HepG2 (cell line): Measurements from ENCODE around the gene B4GALT1. TPM values are rescaled to one million over a fixed set of nuclear protein-coding genes. Genes with fewer than 3 reads are reported as not detected.

Experiments used
- ATAC-seq: fragments of 200-7000 bp; cut with Tn5 transposase; 3 replicates; pipeline ENCODE4 v1.9.1; 2020; ENCODE audit warnings: mild to moderate bottlenecking, moderate library complexity
- BruUV-seq: library from RNA; stranded (reverse); fragments of 400-500 nt; replicated peaks from 2 replicates; lab custom pipeline; 2021; lab: Mats Ljungman, UMichigan
- CTCF ChIA-PET: fragments of 300-600 bp; formaldehyde crosslinking; extraction: SDS; loops from one replicate; lab custom pipeline; 2021; ENCODE audit warnings: low total read pairs, inconsistent platforms, low intra/inter-chr PET ratio; lab: Yijun Ruan, JAX
- POLR2A ChIA-PET: fragments of 350-600 bp; sonication (Branson Sonifier 250); formaldehyde crosslinking; loops from one replicate; lab custom pipeline; 2020; ENCODE audit warnings: antibody characterized with exemption, inconsistent platforms; lab: Yijun Ruan, JAX
- DNase-seq: peaks from one replicate; pipeline ENCODE4 v3.0.0-alpha.2; 2015; ENCODE audit warnings: low spot score
- FAIRE-seq: peaks from 3 replicates; lab custom pipeline; 2011; peaks lifted over from hg19 to GRCh38; lab: Jason Lieb, UNC
- H2AFZ ChIP-seq: one replicate; pipeline ENCODE4 v1.6.1; 2011; ENCODE audit warnings: low read length, inconsistent platforms
- H3K27ac ChIP-seq: fragments of 300-600 bp; 3 replicates; pipeline ENCODE4 v1.8.0; 2011; ENCODE audit warnings: mixed run types, mild to moderate bottlenecking, mixed read lengths, low read length, inconsistent platforms; ENCODE audit not compliant: insufficient read depth; ENCODE audit errors: extremely low read length
- H3K27me3 ChIP-seq, 2 experiments: fragments of 200-600 bp in 1 of 2; 2 replicates in 1 of 2; 3 replicates in 1 of 2; pipeline versions ENCODE4 v1.6.0 to v1.8.0; 2011; ENCODE audit warnings: low read length in 2 of 2, mild to moderate bottlenecking in 2 of 2, moderate library complexity in 2 of 2, inconsistent platforms in 1 of 2; ENCODE audit not compliant: insufficient read depth in 2 of 2, control insufficient read depth in 1 of 2
- H3K36me3 ChIP-seq, 2 experiments: fragments of 200-600 bp in 1 of 2; replicated peaks in 1 of 2; 2 replicates in 1 of 2; 3 replicates in 1 of 2; pipeline versions ENCODE4 v1.5.1 to v1.8.0; 2011; ENCODE audit warnings: low read length in 2 of 2, inconsistent platforms in 1 of 2; ENCODE audit not compliant: insufficient read depth in 2 of 2, control insufficient read depth in 1 of 2
- H3K4me1 ChIP-seq: 2 replicates; pipeline ENCODE4 v1.5.1; 2012; ENCODE audit warnings: low read length, inconsistent platforms; ENCODE audit not compliant: insufficient read depth
- H3K4me2 ChIP-seq: 2 replicates; pipeline ENCODE4 v1.6.0; 2011; ENCODE audit warnings: low read depth, low read length, inconsistent platforms
- H3K4me3 ChIP-seq, 3 experiments: fragments of 200-600 bp in 1 of 3; sonication (generic), shearing (Covaris generic) in 1 of 3; replicated peaks in 1 of 3; 2 replicates each; pipeline ENCODE4 v1.5.1; 2011 to 2016; ENCODE audit warnings: low read length in 3 of 3, inconsistent platforms in 2 of 3, low read depth in 2 of 3, mild to moderate bottlenecking in 2 of 3, control low read depth in 1 of 3, mixed read lengths in 1 of 3; ENCODE audit not compliant: insufficient read depth in 1 of 3
- H3K79me2 ChIP-seq: one replicate; pipeline ENCODE4 v1.6.1; 2011; ENCODE audit warnings: low read length, inconsistent platforms; ENCODE audit not compliant: insufficient read depth
- H3K9ac ChIP-seq: 2 replicates; pipeline ENCODE4 v1.6.0; 2011; ENCODE audit warnings: mild to moderate bottlenecking, low read depth, low read length, inconsistent platforms; ENCODE audit not compliant: insufficient read depth
- H3K9me3 ChIP-seq: 2 replicates; pipeline ENCODE4 v1.5.1; 2012; ENCODE audit warnings: mild to moderate bottlenecking, low read length
- H4K20me1 ChIP-seq: 2 replicates; pipeline ENCODE4 v1.6.0; 2011; ENCODE audit warnings: inconsistent platforms, mild to moderate bottlenecking, low read length, moderate library complexity; ENCODE audit not compliant: insufficient read depth
- CBX1 ChIP-seq: IDR thresholded peaks from one replicate; pipeline ENCODE4 v1.6.1; 2016; ENCODE audit warnings: antibody characterized with exemption, low read depth
- CEBPB ChIP-seq: IDR thresholded peaks from 2 replicates; pipeline ENCODE4 v1.6.1; 2011; ENCODE audit warnings: low read depth, low read length, improper control_type of control experiment, borderline replicate concordance
- CREB1 ChIP-seq, 2 experiments: fragments of 450-650 bp in 1 of 2; IDR thresholded peaks; 2 replicates each; pipeline ENCODE4 v1.6.1; 2016 to 2017; ENCODE audit warnings: control low read depth in 1 of 2, mild to moderate bottlenecking in 1 of 2, missing compliant biosample characterization in 1 of 2, missing genetic modification characterization in 1 of 2
- HNF4G ChIP-seq, 2 experiments: sonication (generic) in 1 of 2; formaldehyde crosslinking in 1 of 2; IDR thresholded peaks; 2 replicates each; pipeline versions ENCODE4 v1.4.0 to v1.6.1; 2011 to 2020; ENCODE audit warnings: borderline replicate concordance in 2 of 2, low read depth in 2 of 2, mild to moderate bottlenecking in 2 of 2, low read length in 1 of 2, missing genetic modification reagents in 1 of 2, moderate library complexity in 1 of 2
- IRF2 ChIP-seq: IDR thresholded peaks from 2 replicates; pipeline ENCODE4 v1.6.1; 2018; ENCODE audit warnings: missing genetic modification reagents, missing compliant biosample characterization
- KAT8 ChIP-seq: IDR thresholded peaks from 2 replicates; pipeline ENCODE4 v1.6.1; 2016; ENCODE audit warnings: missing genetic modification reagents, missing compliant biosample characterization
- KLF16 ChIP-seq, 2 experiments: sonication (generic) in 1 of 2; formaldehyde crosslinking in 1 of 2; IDR thresholded peaks; 2 replicates each; pipeline versions ENCODE4 v1.6.1 to v1.8.0; 2016 to 2023; ENCODE audit warnings: missing genetic modification reagents in 2 of 2, missing compliant biosample characterization in 1 of 2
- KMT2A ChIP-seq: sonication (generic); formaldehyde crosslinking; IDR thresholded peaks from 2 replicates; pipeline ENCODE4 v1.4.0; 2020; ENCODE audit warnings: missing genetic modification reagents
- NONO ChIP-seq, 2 experiments: fragments of 450-650 bp in 1 of 2; sonication (generic) in 1 of 2; formaldehyde crosslinking in 1 of 2; IDR thresholded peaks in 1 of 2; conservative IDR thresholded peaks in 1 of 2; 2 replicates each; pipeline versions ENCODE4 v1.6.1 to v1.8.0; 2017 to 2022; ENCODE audit warnings: mild to moderate bottlenecking in 1 of 2, missing genetic modification reagents in 1 of 2, moderate library complexity in 1 of 2
- PCBP2 ChIP-seq: fragments of 200-400 bp; formaldehyde crosslinking; optimal IDR thresholded peaks from 2 replicates; pipeline ENCODE3; 2018; ENCODE audit warnings: low read length, low read depth; ENCODE audit not compliant: poor library complexity, severe bottlenecking
- RBM22 ChIP-seq: fragments of 200-400 bp; formaldehyde crosslinking; optimal IDR thresholded peaks from 2 replicates; pipeline ENCODE3; 2017; ENCODE audit warnings: mild to moderate bottlenecking, low read length, moderate library complexity
- RNF219 ChIP-seq: sonication (generic); formaldehyde crosslinking; IDR thresholded peaks from 2 replicates; pipeline ENCODE4 v1.5.0; 2020; ENCODE audit warnings: mild to moderate bottlenecking, missing genetic modification reagents
- ZNF343 ChIP-seq: sonication (generic); formaldehyde crosslinking; IDR thresholded peaks from 2 replicates; pipeline ENCODE4 v1.4.0; 2020; ENCODE audit warnings: mild to moderate bottlenecking, missing genetic modification reagents
- ZNF501 ChIP-seq: sonication (generic); formaldehyde crosslinking; IDR thresholded peaks from 2 replicates; pipeline ENCODE4 v1.5.1; 2020; ENCODE audit warnings: mild to moderate bottlenecking, moderate library complexity, missing genetic modification reagents
- ZNF720 ChIP-seq: sonication (generic); formaldehyde crosslinking; IDR thresholded peaks from 2 replicates; pipeline ENCODE4 v1.4.0; 2020; ENCODE audit warnings: missing genetic modification reagents
- ZNF746 ChIP-seq: sonication (generic); formaldehyde crosslinking; IDR thresholded peaks from 2 replicates; pipeline ENCODE4 v1.8.0; 2022; ENCODE audit warnings: mild to moderate bottlenecking, missing genetic modification reagents
- ZSCAN22 ChIP-seq: sonication (generic); formaldehyde crosslinking; IDR thresholded peaks from 2 replicates; pipeline ENCODE4 v1.4.0; 2020; ENCODE audit warnings: mild to moderate bottlenecking, missing genetic modification reagents
- WGBS: methylation state at CpG from one replicate; pipeline ENCODE4 v1.1.6; 2017; ENCODE audit warnings: low lambda C conversion rate; 5-methylcytosine and 5-hydroxymethylcytosine counted together
- in situ Hi-C: cut with HindIII; loops from 2 replicates; pipeline ENCODE4 v1.10.0; 2017; ENCODE audit warnings: low pct_unique_long_range_greater_than_20kb; ENCODE audit not compliant: extremely low pct_ligation_motif_present
- intact Hi-C: fragments of 100-400 bp; cut with micrococcal nuclease; formaldehyde crosslinking; loops from one replicate; pipeline ENCODE4 v1.10.0; 2022; ENCODE audit not compliant: unreplicated experiment
- polyA plus RNA-seq, 8 experiments: library from polyadenylated mRNA; depleted of rRNA in 3 of 8; stranded (reverse) in 7 of 8; unstranded in 1 of 8; fragments of >200 nt; fragmentation: Illumina TruSeq in 4 of 8; extraction: Trizol in 4 of 8; gene quantifications; 2 replicates each; pipeline versions ENCODE4 v1.2.1 to v1.2.3, GENCODE V29; 2011 to 2016; ENCODE audit warnings: low read depth in 4 of 8, missing spikeins in 1 of 8, mixed read lengths in 1 of 8; ENCODE audit not compliant: insufficient read depth in 1 of 8
- total RNA-seq, 5 experiments: library from RNA; depleted of rRNA; stranded (reverse); fragments of >200 nt; fragmentation: Illumina TruSeq; extraction: Trizol; gene quantifications; 2 replicates each; pipeline ENCODE4 v1.2.3, GENCODE V29; 2016; ENCODE audit warnings: low read depth in 1 of 5

The B4GALT1 gene
- total and polyA plus RNA-seq, 2 of the 13 experiments (the other 11 are each of a cell fraction or from before 2014, with no cell fraction given): 15.7 to 33.5 TPM

- CTCF ChIA-PET: no interaction called here
- TF ChIP-seq PCBP2 (no peak), RBM22 (peak; percentile 19)
- Histone ChIP-seq H3K4me1 (peaks cover 12% of the 10 kb centered on the region; the same call in 1 of the 2 replicates), H2AFZ (no peak overlapping the region), H3K4me3 (no peak overlapping the region), H4K20me1 (no peaks in the 10 kb centered on the region), H3K36me3 (peaks cover 13 to 19% of the 10 kb centered on the region in 2 experiments; a peak in 4 of 5 replicates), H3K79me2 (no peaks in the 10 kb centered on the region), H3K4me2 (no peak overlapping the region), H3K9ac (no peak overlapping the region), H3K27ac (no peak overlapping the region), H3K27me3 (no peaks in the 10 kb centered on the region), H3K9me3 (no peaks in the 10 kb centered on the region)
- ATAC-seq: no peak
- 82% methylated on average over 3 of the region's 3 CpGs for WGBS
- BruUV-seq: no TSS peak
- POLR2A ChIA-PET: no interaction called here
- no peak for DNase-seq
- intact Hi-C loops (no loop called here), in situ Hi-C loops (no loop called here)
- FAIRE-seq: no peak
These were observed 58.0 kb downstream of the B4GALT1 start for GRCh38 chr9:33109097-33109496.

GRCh38 chr9:33108472-33108871, 58.7 kb downstream of the B4GALT1 start:
- 95% methylated on average over 3 of the region's 3 CpGs for WGBS
- H2AFZ ChIP-seq: no peak overlapping the region
- FAIRE-seq: no peak
- H4K20me1 ChIP-seq: no peaks in the 10 kb centered on the region
- H3K79me2 ChIP-seq: no peaks in the 10 kb centered on the region
- peaks cover 15% of the 10 kb centered on the region; the same call in 1 of the 2 replicates for H3K4me1 ChIP-seq
- POLR2A ChIA-PET: no interaction called here
- no peaks in the 10 kb centered on the region for H3K27me3 ChIP-seq
- no peak for ATAC-seq
- H3K36me3 ChIP-seq: peaks cover 7 to 13% of the 10 kb centered on the region in 2 experiments; a peak in 4 of 5 replicates
- DNase-seq: no peak
- no peaks in the 10 kb centered on the region for H3K9me3 ChIP-seq
- no peak overlapping the region for H3K4me3 ChIP-seq
- no peak for TF ChIP-seq ZSCAN22 (CRISPR knock-in tag)
- no peak for TF ChIP-seq ZNF746 (CRISPR knock-in tag)
- no peak for TF ChIP-seq ZNF720 (CRISPR knock-in tag)
- no peak for TF ChIP-seq IRF2 (CRISPR knock-in tag)
- no peak for TF ChIP-seq ZNF501
- TF ChIP-seq ZNF343 (CRISPR knock-in tag): no peak
- TF ChIP-seq CREB1 (IDR thresholded peaks at IDR 0.05): no peak
- TF ChIP-seq CREB1 (CRISPR knock-in tag; IDR thresholded peaks at IDR 0.05): no peak
- no peak for TF ChIP-seq CBX1
- TF ChIP-seq KAT8 (CRISPR knock-in tag): no peak
- TF ChIP-seq CEBPB: no peak
- TF ChIP-seq KMT2A (CRISPR knock-in tag): no peak
- no peak for TF ChIP-seq NONO (IDR thresholded peaks at IDR 0.05)
- TF ChIP-seq NONO (CRISPR knock-in tag; conservative IDR thresholded peaks at IDR 0.05): no peak
- no peak for TF ChIP-seq RNF219 (CRISPR knock-in tag)
- TF ChIP-seq HNF4G (IDR thresholded peaks at IDR 0.05; ENCODE audit: borderline replicate concordance, low read depth, low read length): no peak
- no peak for TF ChIP-seq HNF4G (CRISPR knock-in tag; IDR thresholded peaks at IDR 0.05; ENCODE audit: borderline replicate concordance, low read depth)
- no peak for TF ChIP-seq KLF16 (CRISPR knock-in tag; IDR thresholded peaks at IDR 0.05)
- no peak overlapping the region for H3K4me2 ChIP-seq
- no TSS peak for BruUV-seq
- in situ Hi-C loops (no loop called here), intact Hi-C loops (no loop called here)
- CTCF ChIA-PET: no interaction called here
- H3K9ac ChIP-seq: no peak overlapping the region
- H3K27ac ChIP-seq: no peak overlapping the region
